ENCODE data around the gene UBAC2.

Gene UBAC2

DNA sequence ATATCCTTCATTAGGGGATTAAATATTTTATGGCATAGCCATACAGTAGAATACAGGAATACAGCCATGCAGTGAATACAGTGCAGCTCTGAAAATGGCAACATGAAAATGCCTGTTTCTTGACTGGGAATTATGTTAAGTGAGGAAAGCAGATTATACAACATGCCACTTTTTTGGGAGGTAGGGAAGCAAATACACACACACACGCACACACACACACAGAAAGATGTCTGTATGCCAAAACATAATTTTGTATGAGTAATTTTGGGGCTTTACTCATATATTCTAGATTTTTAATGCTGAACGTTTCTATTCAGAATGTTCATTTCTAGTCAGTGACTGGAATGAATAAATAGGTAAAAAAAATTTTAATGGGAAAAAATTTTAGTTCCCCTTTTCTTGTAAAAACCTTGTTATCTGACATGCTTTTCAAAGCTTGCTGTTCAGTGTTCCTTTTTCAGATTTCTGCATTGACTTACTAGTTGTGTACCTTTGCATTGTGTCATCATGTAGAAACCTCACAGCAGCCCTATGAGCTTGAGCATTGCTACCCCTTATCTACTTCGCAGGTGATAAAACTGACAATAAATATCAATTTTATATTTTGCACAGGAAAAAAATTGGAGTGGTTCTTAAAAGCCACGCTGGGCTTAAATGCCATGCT, 98.7 kb downstream of the UBAC2 start:
- no peak for FAIRE-seq

DNA sequence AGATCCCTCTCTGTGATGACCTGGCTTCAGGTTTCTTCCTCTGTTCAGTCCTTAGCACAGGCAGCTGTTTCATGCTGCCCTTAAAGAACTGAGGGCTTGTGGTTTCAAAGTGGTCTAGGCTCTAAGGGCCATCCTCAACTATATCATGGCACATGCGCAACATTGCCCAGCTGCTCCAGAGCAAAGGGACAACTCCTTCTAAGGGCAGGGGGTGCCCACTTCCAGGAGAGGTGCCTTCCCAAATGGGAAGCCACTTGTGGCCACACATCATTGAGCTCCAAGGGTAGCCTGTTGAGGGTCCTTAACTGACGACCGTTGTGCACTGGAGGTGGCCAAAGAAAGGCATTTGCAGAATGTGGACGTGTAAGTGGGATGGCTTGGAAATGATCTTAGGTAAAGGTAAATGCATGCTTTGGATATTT, 99.3 kb downstream of the UBAC2 start:
- FAIRE-seq, result no peak

DNA sequence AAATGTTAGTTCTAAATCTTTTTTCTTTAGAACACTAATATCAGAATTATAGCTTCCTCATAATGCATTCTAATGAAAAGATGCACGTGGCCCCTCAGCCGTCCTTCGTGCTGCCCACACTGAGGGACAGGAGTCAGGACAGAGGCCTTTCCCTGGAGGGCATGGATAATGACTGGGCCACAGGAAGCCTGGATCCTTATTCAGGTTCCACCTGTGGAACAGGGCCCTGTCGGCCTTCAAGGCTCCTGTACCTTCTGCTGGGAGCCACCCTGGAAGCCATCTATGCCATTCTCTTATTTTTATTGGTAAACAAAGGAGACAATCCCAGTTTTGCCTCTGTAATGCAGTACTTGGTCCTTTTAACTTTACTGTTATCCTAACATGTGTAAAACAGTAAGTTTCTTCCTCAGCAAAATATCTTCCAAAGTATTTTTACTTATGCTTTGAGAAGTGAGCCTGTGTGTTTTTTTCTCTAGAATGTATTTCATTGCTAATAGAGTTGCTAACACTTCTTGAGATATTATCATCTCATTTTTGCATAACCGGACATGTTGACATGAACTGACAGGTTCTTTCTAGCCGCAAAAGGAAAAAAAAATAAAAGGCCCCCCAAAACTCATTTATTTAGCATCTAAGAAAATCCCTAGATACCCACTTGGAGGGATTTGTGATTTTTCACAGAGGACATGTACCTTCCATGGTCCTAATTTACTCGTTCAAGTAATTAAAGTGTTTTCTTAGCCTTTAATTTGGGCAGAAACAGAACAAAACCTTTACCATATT, 100.6 kb downstream of the UBAC2 start:
- FAIRE-seq, result no peak

DNA sequence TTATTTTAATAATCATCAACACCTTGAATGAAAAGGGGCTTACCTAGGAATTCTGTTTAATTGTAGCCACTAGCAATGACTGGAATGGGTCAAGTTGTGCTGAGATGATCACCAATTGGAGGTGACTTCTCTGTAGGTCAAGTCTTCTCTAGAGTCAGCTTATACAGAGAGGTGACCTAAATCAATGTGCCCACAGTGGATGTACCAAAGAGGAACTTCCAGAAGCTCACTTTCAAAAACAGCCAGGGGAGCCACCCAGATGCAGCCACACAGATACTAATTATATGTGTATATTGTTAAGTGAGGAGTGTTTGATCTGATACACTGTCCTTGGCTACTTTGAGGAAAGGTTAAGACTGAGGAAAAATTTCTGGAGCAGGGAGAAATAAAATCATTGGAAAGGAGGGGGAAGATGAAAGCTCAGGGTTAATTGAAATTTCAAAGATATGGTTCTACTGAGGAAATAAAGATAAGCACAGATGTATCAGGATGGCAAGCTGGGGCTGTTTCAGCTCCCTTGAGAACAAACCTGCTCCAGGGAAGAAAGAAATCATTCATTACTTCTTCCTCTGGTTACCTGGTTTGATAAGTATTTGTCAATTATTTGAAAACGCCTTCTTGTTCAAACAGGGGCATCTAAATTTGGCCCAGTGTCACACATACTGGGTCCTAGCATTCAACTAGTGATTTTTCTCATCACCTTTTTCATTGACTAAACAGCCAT, 101.4 kb downstream of the UBAC2 start:
- no peak for FAIRE-seq

DNA sequence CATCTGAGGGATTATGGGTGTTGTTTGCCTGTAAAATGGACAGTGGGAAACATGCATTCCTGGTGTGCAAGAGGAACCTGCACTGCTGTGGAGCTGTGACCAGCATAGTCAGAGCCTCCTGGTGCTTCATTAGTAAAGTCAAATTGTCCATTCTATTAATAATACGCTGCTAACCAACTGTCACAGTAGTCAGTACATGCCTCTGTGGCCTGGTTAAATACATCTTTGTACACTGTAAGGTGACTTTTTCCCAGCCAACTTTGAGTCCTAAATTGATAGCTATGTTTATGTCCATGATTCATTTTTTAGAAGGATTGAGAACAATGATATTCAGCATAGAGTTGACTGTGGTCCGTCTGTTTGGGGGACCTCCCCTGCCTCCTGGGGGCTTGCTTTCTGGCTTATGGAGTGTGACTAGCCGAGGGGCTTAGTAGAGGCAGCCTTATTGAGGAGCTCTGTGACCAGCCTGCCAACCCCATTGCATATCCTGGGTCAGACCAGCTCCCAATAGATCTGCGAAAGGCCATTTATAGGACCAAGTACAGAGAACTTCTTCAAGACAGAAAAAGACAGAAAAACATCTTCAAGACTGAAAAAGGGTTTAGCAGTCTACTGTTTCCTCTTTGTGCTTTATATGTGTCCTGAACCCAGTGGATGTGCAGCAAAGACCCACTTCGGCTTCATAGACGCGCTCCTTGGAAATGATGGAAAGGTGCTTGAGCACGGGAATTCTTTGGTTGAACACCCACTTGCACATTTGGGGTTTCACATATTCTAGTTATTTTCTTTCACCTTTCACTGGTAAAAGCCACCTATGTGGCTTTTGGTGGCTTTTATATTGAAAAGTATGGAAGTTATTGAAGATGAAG, 102.2 kb downstream of the UBAC2 start:
- FAIRE-seq, result no peak

DNA sequence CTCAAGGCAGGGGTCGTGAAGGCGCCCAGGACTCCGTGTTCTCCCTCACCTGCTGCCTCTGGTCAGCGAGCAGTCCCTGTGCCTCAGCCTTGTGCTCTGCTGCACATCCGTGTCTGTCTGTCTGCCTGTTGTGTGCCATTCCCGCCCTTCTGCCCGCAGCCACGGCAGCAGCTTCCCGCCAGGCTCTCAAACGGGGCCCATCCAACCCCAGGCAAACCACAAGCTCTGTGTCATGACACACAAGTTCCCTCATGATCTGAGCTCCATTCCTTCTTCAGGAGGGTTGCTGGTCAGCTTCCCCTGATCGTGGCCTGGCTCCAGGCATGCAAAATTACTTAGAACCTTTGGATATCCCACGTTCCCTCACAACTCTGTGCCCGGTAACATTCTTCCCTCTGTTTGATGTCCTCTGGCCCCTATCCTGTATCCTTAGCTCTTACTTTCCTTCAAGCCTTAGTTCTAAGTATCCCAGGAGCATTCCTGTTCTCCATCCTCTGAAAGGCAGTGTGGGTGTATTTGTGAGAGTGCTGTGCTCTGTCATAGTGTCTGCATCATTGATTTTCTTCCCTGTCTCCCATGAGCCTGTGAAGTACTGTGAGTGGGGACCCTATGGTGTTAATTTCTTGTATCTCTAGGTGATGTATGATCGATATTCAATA, 103.3 kb downstream of the UBAC2 start:
- FAIRE-seq, result no peak

DNA sequence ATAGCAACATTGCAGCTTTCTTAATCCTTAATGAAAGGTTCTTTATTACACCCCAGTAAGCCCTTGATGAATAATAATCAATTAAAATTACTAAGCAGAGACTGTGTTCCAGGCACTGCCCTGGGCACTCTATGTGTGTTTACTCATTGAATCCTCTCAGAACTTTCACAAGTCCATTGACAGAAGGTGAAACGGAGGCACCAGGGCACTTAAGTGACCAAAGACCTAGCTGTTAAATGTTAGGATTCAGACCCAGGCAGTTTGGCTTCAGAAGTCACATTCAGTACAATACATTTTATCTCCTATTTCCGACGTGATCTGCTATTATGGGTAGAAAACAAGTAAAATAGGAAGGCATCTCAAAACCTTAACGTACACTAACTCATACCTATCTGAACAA, 103.9 kb downstream of the UBAC2 start:
- FAIRE-seq, result no peak

DNA sequence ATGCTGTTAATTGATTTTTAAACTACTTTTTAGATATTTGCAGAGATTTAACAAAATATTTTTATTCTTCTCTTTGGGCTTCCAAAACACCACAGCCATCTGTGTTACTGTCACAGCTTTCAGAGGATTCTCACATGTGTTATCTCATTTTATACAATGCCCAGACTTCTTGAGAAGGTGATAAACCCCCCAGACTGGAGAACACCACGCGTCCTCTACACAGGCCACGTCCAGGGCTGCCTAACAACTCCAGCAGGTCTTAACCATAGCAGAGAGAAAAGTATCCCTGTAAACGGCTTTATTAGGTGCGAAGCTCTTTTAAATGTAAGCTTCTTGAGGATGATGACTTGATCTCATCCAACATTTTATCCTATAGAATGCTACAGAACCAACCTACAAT, 104.5 kb downstream of the UBAC2 start:
- FAIRE-seq, result no peak

DNA sequence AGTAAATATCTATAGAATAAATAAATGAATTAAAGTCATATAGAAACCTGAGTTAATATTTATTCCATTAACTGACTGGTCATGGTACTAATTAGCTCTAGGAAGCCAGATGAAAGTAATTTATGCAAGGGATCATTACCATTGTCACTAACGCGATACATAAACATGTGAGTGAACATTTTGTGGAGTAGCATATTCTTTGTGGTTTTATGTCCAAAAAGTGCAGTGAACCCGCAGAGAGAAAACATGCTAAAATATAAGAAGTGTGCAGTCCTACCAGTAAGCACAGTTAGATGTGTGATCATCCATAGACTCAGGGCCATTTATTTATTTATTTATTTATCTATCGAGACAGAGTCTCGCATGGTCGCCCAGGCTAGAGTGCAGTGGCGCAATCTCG, 104.9 kb downstream of the UBAC2 start:
- FAIRE-seq, result no peak

DNA sequence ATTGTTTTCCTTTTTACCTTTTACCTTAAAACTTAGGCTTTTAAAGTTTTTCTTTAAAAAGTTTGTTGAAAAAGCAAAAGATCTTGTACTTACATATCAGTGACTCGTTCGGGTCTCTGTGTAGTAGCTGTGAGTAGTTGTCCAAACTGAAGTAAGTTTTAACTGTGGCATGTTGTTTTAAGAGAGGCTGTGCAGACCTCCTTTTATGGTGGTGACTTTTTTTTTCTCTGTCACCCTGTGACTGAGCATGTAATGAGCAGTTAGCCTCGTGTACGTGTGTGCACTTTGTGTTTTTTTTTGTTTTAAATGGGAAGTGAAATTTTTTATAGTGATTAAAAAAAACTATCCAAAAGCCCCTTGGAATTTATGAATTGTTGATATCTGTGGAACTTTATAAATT, 106.6 kb downstream of the UBAC2 start, which contains the start of gene GPR183:
GPR183 (minus strand) TSS at position 153 of the 400 bp plus-strand sequence. CDS start 11,254 bp downstream, outside the sequence.
- FAIRE-seq, result no peak

DNA sequence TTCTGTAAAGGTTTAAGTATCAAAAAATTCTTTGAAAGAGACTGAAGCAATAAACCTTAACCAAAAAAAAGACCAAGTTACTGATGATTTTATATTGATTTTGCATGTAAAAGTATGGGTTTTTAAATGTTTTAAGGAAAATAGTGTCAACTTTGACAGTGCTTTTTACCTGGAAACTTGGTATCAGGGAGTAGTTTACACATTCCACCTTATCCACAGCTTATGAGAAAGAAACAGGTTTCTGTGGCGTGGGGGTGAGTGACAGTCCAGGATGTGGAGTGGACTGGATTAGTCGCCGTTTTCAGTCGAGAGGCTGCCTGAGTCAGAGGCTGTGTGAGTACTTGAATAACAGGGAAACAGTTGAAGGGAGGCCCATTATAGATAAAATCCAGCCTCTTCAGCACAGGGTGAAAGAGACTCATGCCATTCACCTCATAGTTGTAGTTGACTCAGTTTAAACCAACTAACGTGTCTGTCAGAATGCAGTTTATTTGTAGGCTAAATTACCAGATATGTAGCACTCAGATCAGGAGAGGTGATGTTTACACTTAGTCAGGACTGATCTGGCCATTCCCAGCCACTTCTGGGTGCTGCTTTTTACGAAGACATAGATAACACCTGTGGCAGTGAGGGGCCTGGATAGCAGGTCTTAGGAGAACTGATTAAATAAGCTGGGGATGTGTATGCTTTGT, 107.1 kb downstream of the UBAC2 start:
- FAIRE-seq, result peak; percentile 27

DNA sequence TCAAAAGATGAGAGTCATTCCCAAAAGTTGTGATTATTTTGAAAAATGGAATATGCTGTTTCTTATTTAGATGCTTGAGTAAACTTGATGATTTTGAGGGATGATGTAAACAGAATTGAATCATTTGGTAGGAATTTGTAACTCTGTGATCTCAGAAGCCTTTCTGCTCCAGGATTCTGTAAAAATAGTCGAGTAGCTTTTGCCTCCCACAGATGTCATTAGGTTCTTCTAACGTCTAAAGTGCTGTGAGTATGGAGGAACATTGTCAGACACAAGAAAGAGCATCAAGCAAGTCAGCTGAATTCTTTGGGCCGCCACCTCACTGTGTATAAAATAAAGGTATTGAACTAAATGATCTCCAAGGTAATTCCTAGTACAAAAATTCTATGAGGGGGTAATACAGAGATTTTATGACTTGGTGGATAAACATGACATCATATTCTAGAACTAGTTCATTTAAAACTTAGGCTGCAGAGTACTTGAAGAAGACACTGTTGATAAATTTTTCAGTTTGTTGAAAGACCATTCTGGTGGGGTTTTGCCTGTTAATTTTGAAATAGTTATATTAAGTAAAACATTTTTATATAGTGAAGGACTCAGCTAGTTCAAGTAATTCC, 107.9 kb downstream of the UBAC2 start:
- FAIRE-seq, result no peak

DNA sequence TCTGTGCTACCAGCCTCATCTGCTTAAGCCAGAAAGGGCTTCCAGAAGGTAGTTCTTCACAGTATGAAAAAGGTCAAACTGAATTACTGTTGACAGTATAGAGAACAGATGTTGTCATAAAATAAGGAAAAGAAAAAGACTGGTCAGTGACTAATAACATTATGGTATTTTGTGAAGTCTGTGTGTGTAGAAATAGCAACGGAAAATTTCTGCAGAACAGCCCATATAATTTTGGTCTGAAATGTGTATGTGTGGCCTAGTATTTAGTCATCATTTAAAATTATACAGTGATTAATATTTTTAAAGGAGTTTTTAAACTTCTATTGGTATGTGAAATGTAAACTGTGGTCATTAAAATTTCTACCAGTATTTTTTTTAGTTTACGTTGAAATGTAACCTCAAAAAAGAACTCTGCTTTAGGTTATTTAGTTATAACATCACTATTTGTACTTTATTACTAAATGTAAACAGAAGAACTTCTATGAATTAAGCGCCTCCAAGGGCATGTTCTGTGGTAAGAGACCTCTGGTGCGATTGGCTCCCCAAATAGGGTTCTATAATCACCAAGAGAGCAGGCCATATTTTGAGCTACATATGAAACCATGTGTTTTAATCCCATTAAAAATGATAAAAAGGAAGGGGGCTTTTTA, 109.9 kb downstream of the UBAC2 start:
- FAIRE-seq, result no peak

DNA sequence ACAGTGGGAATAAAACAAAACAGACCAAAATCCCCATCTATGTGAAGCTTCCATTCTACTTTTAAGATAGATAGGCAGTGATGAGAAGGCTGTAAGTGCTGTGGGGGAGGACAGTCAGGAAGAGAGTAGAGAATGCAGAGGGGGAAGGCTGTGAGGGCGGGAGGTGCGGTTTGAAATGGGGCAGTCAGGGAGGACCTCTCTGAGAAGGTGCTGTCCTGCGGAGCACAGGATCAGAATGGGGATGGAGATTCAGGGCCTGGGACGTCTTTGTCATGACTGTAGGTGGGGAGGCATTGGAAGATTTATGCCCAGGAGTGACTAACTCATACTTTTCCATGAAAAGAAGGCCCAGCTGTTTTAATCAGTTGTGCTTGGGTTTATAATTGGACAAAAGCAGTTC, 110.5 kb downstream of the UBAC2 start:
- no peak for FAIRE-seq

DNA sequence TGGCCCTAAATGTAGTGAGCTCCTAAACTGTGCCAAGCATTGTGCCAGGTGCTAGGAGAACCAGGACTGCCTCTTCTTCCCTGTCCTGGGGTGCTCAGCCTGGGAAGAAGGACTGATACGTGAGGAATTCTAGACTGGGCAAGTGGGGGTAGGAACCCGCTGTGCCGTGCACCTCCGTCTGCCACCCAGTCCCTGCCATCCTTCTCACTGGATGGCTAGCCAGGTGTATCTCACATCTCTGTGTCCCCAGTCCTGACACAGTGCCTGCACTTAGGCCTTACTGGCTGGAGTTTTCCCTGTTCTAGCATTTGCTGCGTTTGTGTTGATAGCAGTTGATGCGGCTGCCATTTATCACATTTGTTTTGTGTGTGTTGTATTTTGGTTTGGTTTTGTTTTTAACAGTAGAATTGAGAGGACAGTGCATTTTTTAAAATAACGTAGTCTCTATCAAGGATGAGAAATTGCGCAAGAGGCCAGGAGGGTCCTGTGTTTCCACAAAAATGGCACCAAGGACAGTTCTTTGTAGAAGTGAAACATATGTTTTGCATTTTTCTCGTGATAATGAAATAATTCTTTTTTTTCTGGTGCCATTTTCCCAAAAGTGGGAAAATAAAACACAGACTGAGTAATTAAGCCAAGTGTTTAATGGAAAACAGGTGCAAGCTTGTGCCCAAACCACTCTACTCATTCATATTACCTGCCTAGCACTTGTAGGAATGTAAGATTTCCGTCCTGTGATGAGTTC, 111.3 kb downstream of the UBAC2 start:
- no peak for FAIRE-seq

DNA sequence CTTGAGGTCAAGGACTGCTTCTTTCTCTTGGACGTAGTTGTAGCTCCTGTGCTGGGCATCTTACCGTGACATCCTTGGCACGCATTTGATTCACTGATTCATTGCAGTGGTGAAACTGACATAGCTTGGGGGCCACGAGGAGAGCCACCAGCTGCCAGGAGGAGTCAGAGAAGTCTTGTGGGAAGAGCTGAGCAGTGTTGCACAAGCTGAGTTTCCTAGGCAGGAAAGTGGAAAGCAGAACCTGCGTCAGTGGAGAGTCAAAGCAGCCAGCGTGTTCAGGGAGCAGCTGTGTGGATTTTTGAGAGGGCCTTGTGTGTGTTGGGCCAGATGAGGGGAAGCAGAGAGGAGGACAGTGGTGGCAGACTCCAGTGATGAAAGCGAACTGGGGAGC, 111.8 kb downstream of the UBAC2 start:
- no peak for FAIRE-seq

DNA sequence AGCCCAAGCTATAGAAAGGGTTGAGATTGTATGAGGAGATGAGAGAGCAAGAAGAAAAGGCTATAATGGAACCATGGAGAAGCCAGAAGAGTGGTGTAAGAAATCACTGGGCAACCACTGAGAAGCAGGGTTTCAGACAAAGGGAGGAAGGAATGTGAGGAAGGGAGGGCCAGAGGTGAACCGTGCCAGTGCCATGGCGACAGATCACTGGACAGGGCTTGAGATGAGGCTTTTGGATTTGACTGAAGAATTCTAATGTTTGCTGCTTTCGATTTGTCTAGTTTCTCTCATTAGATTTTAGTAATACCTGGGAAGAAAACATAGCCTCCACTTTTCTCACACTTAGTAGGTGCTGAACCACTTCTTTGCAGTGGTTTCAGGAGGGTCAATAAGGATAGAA, 112.8 kb downstream of the UBAC2 start:
- FAIRE-seq, result no peak

DNA sequence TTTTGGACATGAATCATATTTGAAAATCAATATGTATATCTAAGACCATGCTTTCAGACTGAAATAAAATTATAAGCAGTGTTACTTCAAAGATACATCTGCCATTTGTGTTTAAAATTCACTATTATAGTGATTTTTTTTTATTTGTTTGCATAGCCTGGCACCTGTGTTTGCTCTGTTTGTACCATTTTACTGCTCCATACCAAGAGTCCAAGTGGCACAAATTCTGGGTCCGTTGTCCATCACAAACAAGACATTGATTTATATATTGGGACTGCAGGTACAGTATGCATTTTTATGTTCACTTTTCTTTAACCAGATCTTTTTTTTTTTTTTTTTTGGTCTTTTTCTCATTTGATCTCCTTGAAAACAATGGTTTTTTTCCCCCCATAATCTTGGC, 113.3 kb downstream of the UBAC2 start:
- FAIRE-seq, result no peak

DNA sequence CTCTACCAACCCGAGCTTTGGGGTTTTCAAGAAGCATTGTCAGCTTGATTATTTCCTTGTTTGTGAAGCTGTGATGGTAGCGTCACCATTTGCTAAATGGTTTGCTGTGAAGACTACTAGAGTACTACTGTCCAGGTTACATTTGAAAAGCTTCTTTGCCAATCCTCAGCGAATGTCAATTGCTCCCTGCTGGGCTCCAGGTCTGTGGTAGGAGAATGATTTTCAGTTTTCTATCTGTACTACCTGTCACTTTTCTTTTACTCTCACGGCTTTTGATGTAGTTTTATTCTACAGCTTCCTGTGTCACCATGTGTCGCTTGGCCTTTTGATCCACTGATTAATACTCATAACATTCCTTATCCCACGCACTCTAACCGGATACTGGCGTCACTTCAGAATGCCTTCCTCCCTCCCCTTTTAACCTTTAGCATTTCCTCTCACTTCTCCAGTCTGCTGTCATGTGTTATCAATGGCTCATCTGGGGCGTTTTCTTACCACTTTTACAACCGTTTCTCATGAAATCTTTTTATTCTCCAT, 114.1 kb downstream of the UBAC2 start:
- no peak for FAIRE-seq

DNA sequence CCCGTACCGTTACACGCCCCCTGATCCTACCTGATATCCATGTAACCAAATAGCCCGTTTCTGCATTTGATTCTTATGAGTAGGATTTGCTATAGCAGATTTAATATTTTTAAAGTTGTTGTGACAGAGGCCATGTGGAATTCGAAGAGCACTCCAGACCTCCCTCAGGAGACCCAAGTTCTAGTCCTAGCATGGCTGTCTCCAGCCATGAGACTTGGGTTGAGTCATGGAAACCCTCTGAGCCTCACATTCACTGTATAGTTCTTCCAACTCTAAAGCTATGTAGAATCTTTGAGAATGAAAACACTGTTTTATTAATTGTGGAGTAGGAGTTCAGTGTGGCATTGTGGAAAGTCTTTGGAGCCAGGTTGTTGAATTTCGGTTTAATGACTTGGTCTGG, 114.5 kb downstream of the UBAC2 start:
- no peak for FAIRE-seq
